ENCODE data around the gene BCL3. TPM values are rescaled to one million over a fixed set of nuclear protein-coding genes. Genes with fewer than 3 reads are reported as not detected.

Gene BCL3
- total RNA-seq, 1 experiment from 2014 or later: 2.2 TPM

DNA sequence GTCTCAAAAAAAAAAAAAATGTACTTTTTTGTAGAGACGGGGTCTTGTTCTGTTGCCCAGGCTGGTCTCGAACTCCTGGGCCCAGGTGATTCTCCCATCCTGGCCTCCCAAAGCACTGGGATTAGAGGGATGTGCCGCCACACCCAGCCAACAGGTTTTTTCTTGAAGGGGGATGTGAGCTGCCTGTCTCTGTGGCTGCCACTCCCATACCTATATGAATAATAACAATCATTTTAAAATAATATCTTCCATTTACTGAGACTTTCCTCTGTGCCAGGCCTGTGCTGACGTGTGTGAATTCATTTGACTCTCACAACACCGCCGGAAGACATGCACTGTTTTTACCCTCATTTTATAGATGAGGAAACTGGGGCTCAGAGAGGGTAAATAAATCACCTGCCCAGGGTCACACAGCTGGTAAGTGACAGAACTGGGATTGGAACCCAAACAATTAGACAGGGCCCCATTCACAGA lies 7.2 kb upstream of the BCL3 start:
- WGBS (ENCODE audit: extremely low coverage, insufficient read length, low lambda C conversion rate): no CpG with 5 or more reads among the region's 6 CpGs
- H2BK5ac ChIP-seq (ENCODE audit: insufficient read length, low read length): no peak overlapping the region
- no peak overlapping the region for H3K27ac Mint-ChIP-seq

More for the DNA sequence above, 7.2 kb upstream of the BCL3 start:
- no peaks in the 10 kb centered on the region for H3K9me3 Mint-ChIP-seq
- no peak for TF ChIP-seq CTCF (conservative IDR thresholded peaks at IDR 0.05)
- H3K4me1 ChIP-seq (ENCODE audit: insufficient read depth, low read length): no peaks in the 10 kb centered on the region; the same call in 1 of the 2 replicates
- no peak for DNase-seq
- no peaks in the 10 kb centered on the region for H3K23me2 ChIP-seq (ENCODE audit: insufficient read length, low read depth, low read length, poor library complexity, severe bottlenecking)
- no peak overlapping the region for H2AK5ac ChIP-seq (ENCODE audit: insufficient read length, low read length)
- no peak overlapping the region for H3K27ac ChIP-seq (ENCODE audit: insufficient read length, low read depth, low read length)
- H3K4me2 ChIP-seq (ENCODE audit: insufficient read depth, insufficient read length, low read length): no peak overlapping the region
- peaks cover 9% of the 10 kb centered on the region; the same call in 1 of the 2 replicates for H3K27me3 ChIP-seq (ENCODE audit: insufficient read depth, low read length)
- no peak overlapping the region for H3K23ac ChIP-seq (ENCODE audit: insufficient read length, low read depth, low read length)
- no peak overlapping the region for H3K56ac ChIP-seq (ENCODE audit: insufficient read length, low read depth, low read length)
- no peak overlapping the region for H2BK15ac ChIP-seq (ENCODE audit: low read depth, low read length)
- H4K91ac ChIP-seq (ENCODE audit: insufficient read length, low read depth, low read length): no peak overlapping the region
- H2BK12ac ChIP-seq (ENCODE audit: insufficient read length, low read depth, low read length): no peak overlapping the region
- no peak overlapping the region for H3K9ac ChIP-seq (ENCODE audit: extremely low read depth, insufficient read length, low read length)
- no peaks in the 10 kb centered on the region for H4K20me1 ChIP-seq (ENCODE audit: control insufficient read depth, insufficient read depth, insufficient read length)
- H2BK120ac ChIP-seq (ENCODE audit: low read depth, low read length, poor library complexity, severe bottlenecking): no peak overlapping the region
- no peak overlapping the region for H3K18ac ChIP-seq (ENCODE audit: insufficient read length, low read depth, low read length)
- H4K5ac ChIP-seq (ENCODE audit: insufficient read length, low read depth, low read length): no peak overlapping the region
- H3K27me3 Mint-ChIP-seq (ENCODE audit: low read depth): peaks cover 47% of the 10 kb centered on the region
- H3K4me3 Mint-ChIP-seq: no peak overlapping the region
- H2AFZ ChIP-seq (ENCODE audit: low read length): no peak overlapping the region
- H3K79me1 ChIP-seq (ENCODE audit: insufficient read depth, low read depth, low read length, poor library complexity, severe bottlenecking): no peaks in the 10 kb centered on the region
- H3K4ac ChIP-seq (ENCODE audit: low read depth, low read length): no peak overlapping the region
- no peaks in the 10 kb centered on the region; a peak in 1 of 7 replicates for H3K36me3 Mint-ChIP-seq (ENCODE audit: insufficient read depth in 1 of 3, low read depth in 3 of 3)
- H4K8ac ChIP-seq (replicated peaks; ENCODE audit: insufficient read length, low read depth, low read length): no peak overlapping the region
- H3K14ac ChIP-seq (ENCODE audit: insufficient read depth, low read length): no peak overlapping the region
- peaks cover 7 to 28% of the 10 kb centered on the region in 2 experiments for H3K4me1 Mint-ChIP-seq
- no peak overlapping the region for H2BK20ac ChIP-seq (ENCODE audit: low read depth, low read length, poor library complexity, severe bottlenecking)
- no peak overlapping the region for H3T11ph ChIP-seq (ENCODE audit: low read length)
- H3K9me3 ChIP-seq (ENCODE audit: control insufficient read depth, low read depth, low read length): no peaks in the 10 kb centered on the region
- H3K79me2 ChIP-seq (ENCODE audit: insufficient read depth, low read length): no peaks in the 10 kb centered on the region

Data from H9 (cell line).